Measurements from ENCODE around the gene TMEM255B. TPM values are rescaled to one million over a fixed set of nuclear protein-coding genes. Genes with fewer than 3 reads are reported as not detected.
A peak's percentile ranks its signal among the peaks of the same experiment; 100 is the strongest.

TMEM255B gene
- total and polyA plus RNA-seq, 4 experiments from 2014 or later: 0.07 to 1.00 (median 0.90) TPM; not detected in 1

GRCh38 chr13:113781571-113781970 lies 22.5 kb downstream of the TMEM255B start:
- H3K4me1 Mint-ChIP-seq: no peaks in the 10 kb centered on the region
- intact Hi-C loops (cut with micrococcal nuclease): no loop called here
- no peak for DNase-seq

GRCh38 chr13:113782472-113782871 lies 23.4 kb downstream of the TMEM255B start:
- H3K27ac Mint-ChIP-seq: no peak overlapping the region
- no peak overlapping the region for H3K4me3 Mint-ChIP-seq
- no peaks in the 10 kb centered on the region for H3K4me1 Mint-ChIP-seq
- DNase-seq: no peak
- H3K9me3 Mint-ChIP-seq: peaks cover 0 to 2% (median 0%) of the 10 kb centered on the region in 8 donors
- intact Hi-C loops (cut with micrococcal nuclease): no loop called here
- H3K27me3 Mint-ChIP-seq: peaks cover 20 to 22% of the 10 kb centered on the region in 2 donors
- Histone ChIP-seq H3K27me3 (ENCODE audit: insufficient read depth, low read length) (no peaks in the 10 kb centered on the region), H3K9me3 (ENCODE audit: control insufficient read depth in 1 of 2, low read length in 2 of 2) (no peaks in the 10 kb centered on the region), H3K4me3 (ENCODE audit: low read length in 2 of 2) (no peak overlapping the region), H3K4me1 (ENCODE audit: insufficient read depth, low read length) (no peaks in the 10 kb centered on the region), H3K36me3 (ENCODE audit: insufficient read depth, low read length) (no peaks in the 10 kb centered on the region), H3K27ac (ENCODE audit: low read depth, low read length) (no peak overlapping the region)
- ChIA-PET POLR2A (ENCODE audit: partially characterized antibody) (no interaction called here), CTCF (ENCODE audit: partially characterized antibody) (no interaction called here)
- no peaks in the 10 kb centered on the region for H3K36me3 Mint-ChIP-seq

More at GRCh38 chr13:113781571-113781970, 22.5 kb downstream of the TMEM255B start:
- no peak overlapping the region for H3K4me3 ChIP-seq (ENCODE audit: low read length in 2 of 2)
- no peaks in the 10 kb centered on the region for H3K4me1 ChIP-seq (ENCODE audit: insufficient read depth, low read length)
- no peaks in the 10 kb centered on the region for H3K9me3 ChIP-seq (ENCODE audit: control insufficient read depth in 1 of 2, low read length in 2 of 2)
- CTCF ChIA-PET (ENCODE audit: partially characterized antibody): no interaction called here
- Mint-ChIP-seq H3K4me3 (no peak overlapping the region), H3K9me3 (peaks cover 0 to 2% (median 0%) of the 10 kb centered on the region in 8 donors), H3K36me3 (no peaks in the 10 kb centered on the region), H3K27ac (no peak overlapping the region), H3K27me3 (peaks cover 21 to 25% of the 10 kb centered on the region in 2 donors)
- POLR2A ChIA-PET (ENCODE audit: partially characterized antibody): no interaction called here
- peaks cover 4% of the 10 kb centered on the region for H3K27me3 ChIP-seq (ENCODE audit: insufficient read depth, low read length)
- no peaks in the 10 kb centered on the region for H3K36me3 ChIP-seq (ENCODE audit: insufficient read depth, low read length)
- no peak overlapping the region for H3K27ac ChIP-seq (ENCODE audit: low read depth, low read length)

- Histone ChIP-seq H3K4me1 (ENCODE audit: insufficient read depth, low read length) (no peaks in the 10 kb centered on the region), H3K4me3 (ENCODE audit: low read length in 2 of 2) (no peak overlapping the region), H3K27me3 (ENCODE audit: insufficient read depth, low read length) (no peaks in the 10 kb centered on the region), H3K36me3 (ENCODE audit: insufficient read depth, low read length) (no peaks in the 10 kb centered on the region), H3K27ac (ENCODE audit: low read depth, low read length) (no peak overlapping the region), H3K9me3 (ENCODE audit: control insufficient read depth in 1 of 2, low read length in 2 of 2) (no peaks in the 10 kb centered on the region)
- intact Hi-C loops (cut with micrococcal nuclease): no loop called here
- H3K27ac Mint-ChIP-seq: no peak overlapping the region
- DNase-seq: no peak
- peaks cover 17 to 22% of the 10 kb centered on the region in 2 donors for H3K27me3 Mint-ChIP-seq
- H3K9me3 Mint-ChIP-seq: peaks cover 0 to 2% (median 0%) of the 10 kb centered on the region in 8 donors
- ChIA-PET POLR2A (ENCODE audit: partially characterized antibody) (no interaction called here), CTCF (ENCODE audit: partially characterized antibody) (no interaction called here)
- H3K36me3 Mint-ChIP-seq: no peaks in the 10 kb centered on the region
- no peaks in the 10 kb centered on the region for H3K4me1 Mint-ChIP-seq
- no peak overlapping the region for H3K4me3 Mint-ChIP-seq
These were observed 24.3 kb downstream of the TMEM255B start for GRCh38 chr13:113783200-113783881.

GRCh38 chr13:113783966-113784644 lies 25.1 kb downstream of the TMEM255B start:
- H3K27me3 ChIP-seq (ENCODE audit: insufficient read depth, low read length): no peaks in the 10 kb centered on the region
- Mint-ChIP-seq H3K4me1 (no peaks in the 10 kb centered on the region), H3K27ac (no peak overlapping the region), H3K4me3 (no peak overlapping the region), H3K27me3 (peaks cover 14 to 16% of the 10 kb centered on the region in 2 donors), H3K9me3 (peaks cover 0 to 2% (median 0%) of the 10 kb centered on the region in 8 donors), H3K36me3 (no peaks in the 10 kb centered on the region)
- H3K4me1 ChIP-seq (ENCODE audit: insufficient read depth, low read length): no peaks in the 10 kb centered on the region
- no peaks in the 10 kb centered on the region for H3K36me3 ChIP-seq (ENCODE audit: insufficient read depth, low read length)
- H3K4me3 ChIP-seq (ENCODE audit: low read length in 2 of 2): no peak overlapping the region
- no peak overlapping the region for H3K27ac ChIP-seq (ENCODE audit: low read depth, low read length)
- intact Hi-C loops (cut with micrococcal nuclease): no loop called here
- H3K9me3 ChIP-seq (ENCODE audit: control insufficient read depth in 1 of 2, low read length in 2 of 2): no peaks in the 10 kb centered on the region
- ChIA-PET POLR2A (ENCODE audit: partially characterized antibody) (no interaction called here), CTCF (ENCODE audit: partially characterized antibody) (no interaction called here)
- DNase-seq: no peak

GRCh38 chr13:113784645-113785024 lies 25.6 kb downstream of the TMEM255B start:
- peaks cover 9 to 12% of the 10 kb centered on the region in 2 donors for H3K27me3 Mint-ChIP-seq
- intact Hi-C loops (cut with micrococcal nuclease): no loop called here
- CTCF ChIA-PET (ENCODE audit: partially characterized antibody): no interaction called here
- H3K9me3 Mint-ChIP-seq: peaks cover 0 to 2% (median 0%) of the 10 kb centered on the region in 8 donors
- H3K4me1 ChIP-seq (ENCODE audit: insufficient read depth, low read length): no peaks in the 10 kb centered on the region
- no peak for DNase-seq
- H3K4me3 Mint-ChIP-seq: no peak overlapping the region
- H3K4me1 Mint-ChIP-seq: no peaks in the 10 kb centered on the region
- H3K9me3 ChIP-seq (ENCODE audit: control insufficient read depth in 1 of 2, low read length in 2 of 2): no peaks in the 10 kb centered on the region
- no peaks in the 10 kb centered on the region for H3K36me3 ChIP-seq (ENCODE audit: insufficient read depth, low read length)
- no peaks in the 10 kb centered on the region for H3K27me3 ChIP-seq (ENCODE audit: insufficient read depth, low read length)
- H3K27ac ChIP-seq (ENCODE audit: low read depth, low read length): no peak overlapping the region
- peak overlapping the region in 1 of 7 donors; percentile 0 for H3K27ac Mint-ChIP-seq
- no peak overlapping the region for H3K4me3 ChIP-seq (ENCODE audit: low read length in 2 of 2)
- POLR2A ChIA-PET (ENCODE audit: partially characterized antibody): no interaction called here
- H3K36me3 Mint-ChIP-seq: no peaks in the 10 kb centered on the region

GRCh38 chr13:113785051-113786010 lies 26.3 kb downstream of the TMEM255B start:
- peaks cover 0 to 2% (median 0%) of the 10 kb centered on the region in 8 donors for H3K9me3 Mint-ChIP-seq

GRCh38 chr13:113786262-113786841 lies 27.3 kb downstream of the TMEM255B start:
- Histone ChIP-seq H3K9me3 (ENCODE audit: control insufficient read depth in 1 of 2, low read length in 2 of 2) (no peaks in the 10 kb centered on the region), H3K27ac (ENCODE audit: low read depth, low read length) (no peak overlapping the region), H3K4me1 (ENCODE audit: insufficient read depth, low read length) (no peaks in the 10 kb centered on the region), H3K4me3 (ENCODE audit: low read length in 2 of 2) (no peak overlapping the region), H3K36me3 (ENCODE audit: insufficient read depth, low read length) (no peaks in the 10 kb centered on the region), H3K27me3 (ENCODE audit: insufficient read depth, low read length) (no peaks in the 10 kb centered on the region)
- ChIA-PET CTCF (ENCODE audit: partially characterized antibody) (no interaction called here), POLR2A (ENCODE audit: partially characterized antibody) (no interaction called here)
- no peaks in the 10 kb centered on the region for H3K4me1 Mint-ChIP-seq
- intact Hi-C loops (cut with micrococcal nuclease): no loop called here
- peaks cover 8 to 12% of the 10 kb centered on the region in 2 donors for H3K27me3 Mint-ChIP-seq
- no peak overlapping the region for H3K27ac Mint-ChIP-seq
- no peak overlapping the region for H3K4me3 Mint-ChIP-seq
- DNase-seq: peak in 2 of 5 donors; percentile 14 to 18
- H3K9me3 Mint-ChIP-seq: peaks cover 0 to 2% (median 0%) of the 10 kb centered on the region in 8 donors
- H3K36me3 Mint-ChIP-seq: no peaks in the 10 kb centered on the region

More at GRCh38 chr13:113785051-113786010, 26.3 kb downstream of the TMEM255B start:
- Mint-ChIP-seq H3K4me3 (no peak overlapping the region), H3K36me3 (no peaks in the 10 kb centered on the region), H3K4me1 (no peaks in the 10 kb centered on the region), H3K27ac (no peak overlapping the region), H3K27me3 (peaks cover 9 to 12% of the 10 kb centered on the region in 2 donors)
- no peaks in the 10 kb centered on the region for H3K9me3 ChIP-seq (ENCODE audit: control insufficient read depth in 1 of 2, low read length in 2 of 2)
- DNase-seq: no peak
- H3K27ac ChIP-seq (ENCODE audit: low read depth, low read length): no peak overlapping the region
- intact Hi-C loops (cut with micrococcal nuclease): no loop called here
- H3K4me1 ChIP-seq (ENCODE audit: insufficient read depth, low read length): no peaks in the 10 kb centered on the region
- POLR2A ChIA-PET (ENCODE audit: partially characterized antibody): no interaction called here
- CTCF ChIA-PET (ENCODE audit: partially characterized antibody): no interaction called here
- H3K36me3 ChIP-seq (ENCODE audit: insufficient read depth, low read length): no peaks in the 10 kb centered on the region
- no peak overlapping the region for H3K4me3 ChIP-seq (ENCODE audit: low read length in 2 of 2)
- no peaks in the 10 kb centered on the region for H3K27me3 ChIP-seq (ENCODE audit: insufficient read depth, low read length)

Data from CD4-positive, alpha-beta memory T cell (primary cell).